Mononuclear cell (primary cell): Measurements from ENCODE around the gene GABRR3. TPM values are rescaled to one million over a fixed set of nuclear protein-coding genes. Genes with fewer than 3 reads are reported as not detected.

Experiments used
- H3K27me3 ChIP-seq: 2 replicates; pipeline ENCODE4 v1.6.0; 2011; ENCODE audit warnings: low read length, control low read depth; ENCODE audit not compliant: insufficient read depth
- H3K4me1 ChIP-seq: 2 replicates; pipeline ENCODE4 v1.5.1; 2011; ENCODE audit warnings: mild to moderate bottlenecking, low read length, control low read depth; ENCODE audit not compliant: insufficient read depth
- H3K4me3 ChIP-seq: 2 replicates; pipeline ENCODE4 v1.5.1; 2011; ENCODE audit warnings: mild to moderate bottlenecking, low read length, moderate library complexity
- H3K9me3 ChIP-seq: 2 replicates; pipeline ENCODE4 v1.5.1; 2011; ENCODE audit warnings: low read depth, mild to moderate bottlenecking, control low read depth, low read length
- total RNA-seq: library from RNA; depleted of rRNA; stranded (reverse); fragments of >200 nt; gene quantifications from one replicate; pipeline ENCODE4 v1.2.3, GENCODE V29; 2012

Gene GABRR3
- total RNA-seq, 1 donor, result under 0.01 TPM

- H3K9me3 ChIP-seq, result no peaks in the 10 kb centered on the region
- H3K4me3 ChIP-seq, result no peak overlapping the region
- no peaks in the 10 kb centered on the region for H3K4me1 ChIP-seq
- no peaks in the 10 kb centered on the region for H3K27me3 ChIP-seq
Observed at GRCh38 chr3:97988784-97989568, 46.1 kb downstream of the GABRR3 start.

GRCh38 chr3:97987306-97987705 is 47.8 kb downstream of the GABRR3 start:
- H3K4me3 ChIP-seq, result no peak overlapping the region
- no peaks in the 10 kb centered on the region for H3K9me3 ChIP-seq
- H3K27me3 ChIP-seq, result no peaks in the 10 kb centered on the region
- H3K4me1 ChIP-seq, result no peaks in the 10 kb centered on the region

DNA sequence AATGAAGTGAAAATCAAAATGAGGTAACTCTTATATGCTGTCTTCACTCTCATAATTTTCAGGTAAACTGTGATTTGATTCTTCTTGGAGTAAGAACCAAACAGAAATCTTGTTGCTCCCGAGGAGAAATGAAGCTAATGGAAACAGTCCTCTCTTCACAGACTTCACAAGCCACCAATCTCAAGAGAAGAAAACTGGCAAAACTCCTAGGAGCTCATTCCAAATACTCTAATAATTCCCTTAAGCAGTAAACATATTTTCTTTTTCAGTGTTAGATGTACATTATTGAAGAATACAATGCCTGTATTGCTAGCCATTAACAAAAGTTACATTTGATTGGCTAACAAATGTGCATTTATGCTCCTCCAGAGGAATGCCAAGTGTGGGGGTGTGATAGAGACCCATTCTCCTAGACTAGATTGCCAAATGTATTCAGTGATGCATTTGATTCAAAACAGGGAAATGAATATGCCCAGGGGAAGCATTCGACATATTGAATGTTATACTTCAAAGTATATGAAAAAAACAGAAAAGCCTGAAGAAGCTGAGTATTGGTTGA is 51.1 kb downstream of the GABRR3 start:
- H3K27me3 ChIP-seq, result no peaks in the 10 kb centered on the region
- H3K9me3 ChIP-seq, result no peaks in the 10 kb centered on the region
- no peaks in the 10 kb centered on the region for H3K4me1 ChIP-seq
- no peak overlapping the region for H3K4me3 ChIP-seq

DNA sequence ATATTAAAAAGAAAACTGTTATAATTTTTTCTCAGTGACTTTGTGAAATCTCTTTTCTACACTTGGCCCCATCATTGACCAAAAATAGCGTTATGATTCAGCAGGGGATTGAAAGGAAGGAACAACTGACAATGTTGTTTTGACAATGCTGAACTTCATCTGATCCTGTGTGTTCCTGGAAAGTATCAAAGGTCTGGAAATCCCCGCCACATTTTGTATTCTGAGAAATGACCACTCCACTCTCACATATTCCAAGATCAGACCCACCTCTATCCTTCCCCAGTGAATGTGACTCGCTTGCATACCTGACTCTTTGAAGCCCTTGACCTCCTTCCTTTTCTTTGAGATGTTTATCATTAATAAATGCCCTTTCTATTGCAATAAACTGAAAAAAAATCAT is 53.2 kb downstream of the GABRR3 start:
- no peaks in the 10 kb centered on the region for H3K4me1 ChIP-seq
- H3K4me3 ChIP-seq, result no peak overlapping the region
- H3K27me3 ChIP-seq, result no peaks in the 10 kb centered on the region
- H3K9me3 ChIP-seq, result no peaks in the 10 kb centered on the region

- no peak overlapping the region for H3K4me3 ChIP-seq
- H3K27me3 ChIP-seq, result no peaks in the 10 kb centered on the region
- no peaks in the 10 kb centered on the region for H3K4me1 ChIP-seq
Observed at GRCh38 chr3:97979610-97980009, 55.5 kb downstream of the GABRR3 start.

GRCh38 chr3:97975466-97975865 is 59.6 kb downstream of the GABRR3 start:
- no peaks in the 10 kb centered on the region for H3K9me3 ChIP-seq
- H3K4me3 ChIP-seq, result no peak overlapping the region
- H3K27me3 ChIP-seq, result no peaks in the 10 kb centered on the region
- H3K4me1 ChIP-seq, result peaks cover 24% of the 10 kb centered on the region

More at GRCh38 chr3:97979610-97980009, 55.5 kb downstream of the GABRR3 start:
- H3K9me3 ChIP-seq, result no peaks in the 10 kb centered on the region

DNA sequence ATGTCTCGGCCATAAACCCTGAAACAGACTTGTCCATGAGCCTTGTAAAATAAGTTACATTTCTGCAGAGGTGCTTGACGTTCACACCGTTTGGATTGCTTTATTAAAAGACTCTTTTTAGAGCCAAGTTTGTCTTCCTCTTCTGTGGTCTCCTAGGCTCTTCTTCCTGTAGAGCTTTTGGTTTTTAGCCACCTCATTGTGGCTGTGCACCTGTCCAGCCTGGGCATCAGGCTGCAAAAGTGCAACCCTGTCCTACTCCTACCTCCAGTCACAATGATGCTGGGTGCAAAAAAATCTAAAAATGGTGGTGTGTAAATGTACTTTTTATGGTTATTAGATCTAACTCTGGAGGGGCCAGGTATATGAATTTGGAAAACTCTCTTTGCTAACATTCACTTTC is 60.1 kb downstream of the GABRR3 start:
- H3K4me3 ChIP-seq, result no peak overlapping the region
- H3K27me3 ChIP-seq, result no peaks in the 10 kb centered on the region
- H3K9me3 ChIP-seq, result no peaks in the 10 kb centered on the region
- H3K4me1 ChIP-seq, result peaks cover 24% of the 10 kb centered on the region

GRCh38 chr3:97972976-97973375 is 62.1 kb downstream of the GABRR3 start:
- Histone ChIP-seq H3K4me3 (no peak overlapping the region), H3K27me3 (no peaks in the 10 kb centered on the region), H3K4me1 (peaks cover 30% of the 10 kb centered on the region), H3K9me3 (no peaks in the 10 kb centered on the region)

DNA sequence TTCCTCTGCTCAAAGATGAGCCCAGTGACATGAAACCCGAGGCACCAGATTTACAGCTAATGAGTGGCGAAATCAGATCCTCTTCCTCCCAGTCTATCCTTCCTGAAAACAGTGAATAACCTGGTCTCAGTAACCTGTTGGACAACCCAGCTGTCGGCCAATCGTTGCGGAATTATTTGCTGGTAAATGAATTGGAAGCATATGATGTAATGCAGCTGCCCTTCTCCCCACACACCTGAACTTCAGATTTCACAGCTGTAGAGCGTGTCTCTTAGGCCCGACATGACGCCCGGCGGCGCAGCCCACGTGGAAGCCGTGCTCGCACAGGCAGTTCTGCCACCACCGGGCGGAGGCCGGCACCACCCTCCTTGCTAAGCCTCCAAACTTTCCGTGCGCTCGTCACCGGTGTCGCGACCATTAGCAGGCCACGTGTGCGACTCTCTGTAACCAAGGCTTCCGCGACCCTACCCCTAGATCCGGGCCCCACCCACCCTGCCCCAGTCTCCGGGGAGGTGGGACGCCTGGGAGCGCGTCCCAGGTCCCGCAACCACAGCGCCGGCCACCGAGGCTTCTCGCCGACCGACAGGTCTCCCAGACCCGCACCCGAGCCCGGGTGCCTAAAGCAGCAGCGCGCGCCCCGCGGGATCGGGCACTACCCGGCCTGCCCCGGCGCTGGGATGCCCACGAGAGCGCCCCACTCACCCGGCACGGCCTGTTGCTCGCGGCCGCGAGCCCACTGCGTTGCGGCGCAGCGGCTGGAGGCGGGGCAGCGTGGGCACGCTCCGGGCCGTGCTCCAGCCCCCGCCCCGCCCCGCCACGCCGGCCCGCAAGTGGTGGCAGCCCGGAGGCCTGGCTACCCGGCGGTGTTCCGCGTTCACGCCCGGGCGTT is 63.2 kb downstream of the GABRR3 start, which contains the start of gene RIOX2:
Gene RIOX2 (minus strand): TSS at position 753 of the 889 bp plus-strand sequence. CDS start 4,838 bp downstream, outside the sequence.
- Histone ChIP-seq H3K4me1 (peaks cover 30% of the 10 kb centered on the region), H3K9me3 (no peaks in the 10 kb centered on the region), H3K27me3 (no peaks in the 10 kb centered on the region), H3K4me3 (peak within 1 kb of the TSS; percentile 55)

- peak overlapping the region; percentile 55 for H3K4me3 ChIP-seq
- H3K4me1 ChIP-seq, result peaks cover 30% of the 10 kb centered on the region
- H3K9me3 ChIP-seq, result no peaks in the 10 kb centered on the region
- H3K27me3 ChIP-seq, result no peaks in the 10 kb centered on the region
Observed at GRCh38 chr3:97970956-97971620, 64.0 kb downstream of the GABRR3 start.

- Histone ChIP-seq H3K9me3 (no peaks in the 10 kb centered on the region), H3K4me1 (peaks cover 30% of the 10 kb centered on the region), H3K27me3 (no peaks in the 10 kb centered on the region), H3K4me3 (no peak overlapping the region)
Observed at GRCh38 chr3:97970156-97970555, 65.0 kb downstream of the GABRR3 start.

DNA sequence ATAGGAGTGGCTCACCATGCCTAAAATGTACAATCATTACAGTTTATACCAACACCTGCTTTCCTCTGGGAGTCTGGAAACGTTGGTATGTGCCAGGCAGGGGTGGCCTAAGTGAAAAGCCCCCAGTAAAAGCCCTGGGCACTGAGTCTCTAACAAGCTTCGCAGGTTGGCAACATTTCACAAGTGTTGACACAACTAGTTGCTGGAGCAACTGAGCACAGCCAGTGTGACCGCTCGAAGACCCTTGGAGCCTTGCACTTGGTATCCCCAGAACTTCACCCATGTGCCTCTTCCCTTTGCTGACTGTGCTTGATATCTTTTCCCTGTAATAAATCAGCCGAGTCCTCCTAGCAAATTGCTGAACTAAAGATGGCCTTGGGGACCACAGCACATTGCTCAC is 65.6 kb downstream of the GABRR3 start:
- Histone ChIP-seq H3K9me3 (no peaks in the 10 kb centered on the region), H3K4me1 (peaks cover 30% of the 10 kb centered on the region), H3K4me3 (no peak overlapping the region), H3K27me3 (no peaks in the 10 kb centered on the region)

DNA sequence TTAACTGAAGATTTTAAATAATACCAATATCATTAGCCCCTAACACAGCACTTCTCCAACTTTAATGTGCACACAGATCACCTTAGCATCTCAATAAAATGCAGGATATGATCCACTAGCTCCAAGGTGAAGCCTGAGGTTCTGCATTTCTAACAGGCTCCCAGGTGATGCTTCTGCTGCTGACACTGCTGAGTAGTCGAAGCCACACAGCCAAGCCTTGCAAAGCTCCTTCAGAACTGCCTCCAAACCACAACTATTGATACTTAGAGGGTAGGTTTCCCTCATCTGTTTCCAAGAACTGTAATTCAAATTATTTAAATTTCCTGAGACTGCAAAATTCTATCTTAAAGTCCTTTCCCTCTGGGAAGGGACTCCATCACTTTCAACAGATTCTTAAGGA is 66.7 kb downstream of the GABRR3 start:
- Histone ChIP-seq H3K4me3 (no peak overlapping the region), H3K27me3 (no peaks in the 10 kb centered on the region), H3K4me1 (peaks cover 25% of the 10 kb centered on the region), H3K9me3 (no peaks in the 10 kb centered on the region)

DNA sequence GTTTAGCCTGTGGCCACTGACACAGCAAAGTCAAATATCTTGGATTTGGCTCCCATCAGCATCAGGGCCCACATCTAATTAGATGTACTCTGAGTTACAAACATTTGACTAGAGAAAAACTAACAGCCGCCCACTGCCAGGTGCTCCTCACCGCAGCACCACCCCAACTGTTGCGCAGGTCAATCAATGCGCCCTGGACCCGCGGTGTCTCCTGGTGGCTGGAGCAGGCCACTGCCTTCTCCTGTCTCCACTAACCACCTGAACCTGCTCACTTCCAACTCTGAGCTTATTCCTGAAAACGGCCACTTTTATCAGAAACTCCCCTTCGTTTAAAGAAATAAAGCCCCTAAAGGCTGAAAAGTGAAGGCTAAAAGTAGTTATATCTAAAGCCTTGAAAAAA is 67.1 kb downstream of the GABRR3 start:
- Histone ChIP-seq H3K9me3 (no peaks in the 10 kb centered on the region), H3K27me3 (no peaks in the 10 kb centered on the region), H3K4me3 (no peak overlapping the region), H3K4me1 (peaks cover 27% of the 10 kb centered on the region)
